HepG2 (cell line): Measurements from ENCODE around the gene RTF1. TPM values are rescaled to one million over a fixed set of nuclear protein-coding genes. Genes with fewer than 3 reads are reported as not detected.

ENCODE experiments used
- BCL3 ChIP-seq: sonication (generic); formaldehyde crosslinking; IDR thresholded peaks from 2 replicates; pipeline ENCODE4 v1.5.1; 2020; ENCODE audit warnings: mild to moderate bottlenecking, missing genetic modification reagents, moderate library complexity
- EZH2 ChIP-seq: conservative IDR thresholded peaks from 2 replicates; pipeline ENCODE4 v1.6.1; 2012; ENCODE audit warnings: mild to moderate bottlenecking, low read depth, low read length, moderate library complexity
- HMGXB3 ChIP-seq: sonication (generic); formaldehyde crosslinking; IDR thresholded peaks from 2 replicates; pipeline ENCODE4 v1.4.0; 2020; ENCODE audit warnings: missing genetic modification reagents, borderline replicate concordance
- HNF1B ChIP-seq: sonication (generic); formaldehyde crosslinking; IDR thresholded peaks from 2 replicates; pipeline ENCODE4 v1.5.1; 2020; ENCODE audit warnings: mild to moderate bottlenecking, moderate library complexity, missing genetic modification reagents
- PHF8 ChIP-seq: sonication (generic); formaldehyde crosslinking; IDR thresholded peaks from 2 replicates; pipeline ENCODE4 v1.5.0; 2020; ENCODE audit warnings: missing genetic modification reagents
- RFXANK ChIP-seq: IDR thresholded peaks from 2 replicates; pipeline ENCODE4 v1.6.1; 2016
- ZMYM2 ChIP-seq: sonication (generic); formaldehyde crosslinking; IDR thresholded peaks from 2 replicates; pipeline ENCODE4 v1.8.0; 2022; ENCODE audit warnings: mild to moderate bottlenecking, missing genetic modification reagents
- ZNF337 ChIP-seq: sonication (generic); formaldehyde crosslinking; IDR thresholded peaks from 2 replicates; pipeline ENCODE4 v1.5.1; 2020; ENCODE audit warnings: missing genetic modification reagents, low read depth, mild to moderate bottlenecking, borderline replicate concordance
- ZNF367 ChIP-seq: sonication (generic); formaldehyde crosslinking; IDR thresholded peaks from 2 replicates; pipeline ENCODE4 v1.4.0; 2020; ENCODE audit warnings: missing genetic modification reagents, borderline replicate concordance
- ZNF572 ChIP-seq: sonication (generic); formaldehyde crosslinking; IDR thresholded peaks from 2 replicates; pipeline ENCODE4 v1.5.1; 2020; ENCODE audit warnings: mild to moderate bottlenecking, missing genetic modification reagents
- polyA plus RNA-seq, 8 experiments: library from polyadenylated mRNA; depleted of rRNA in 3 of 8; stranded (reverse) in 7 of 8; unstranded in 1 of 8; fragments of >200 nt; fragmentation: Illumina TruSeq in 4 of 8; extraction: Trizol in 4 of 8; gene quantifications; 2 replicates each; pipeline versions ENCODE4 v1.2.1 to v1.2.3, GENCODE V29; 2011 to 2016; ENCODE audit warnings: low read depth in 4 of 8, missing spikeins in 1 of 8, mixed read lengths in 1 of 8; ENCODE audit not compliant: insufficient read depth in 1 of 8
- total RNA-seq, 5 experiments: library from RNA; depleted of rRNA; stranded (reverse); fragments of >200 nt; fragmentation: Illumina TruSeq; extraction: Trizol; gene quantifications; 2 replicates each; pipeline ENCODE4 v1.2.3, GENCODE V29; 2016; ENCODE audit warnings: low read depth in 1 of 5
- TF ChIP-seq, protein P1 (sequence below): sonication (generic); formaldehyde crosslinking; IDR thresholded peaks from 2 replicates; pipeline ENCODE4 v1.4.0; 2020; ENCODE audit warnings: mild to moderate bottlenecking, low read depth, missing genetic modification reagents
- TF ChIP-seq, protein P2 (sequence below): sonication (generic); formaldehyde crosslinking; IDR thresholded peaks from 2 replicates; pipeline ENCODE4 v1.5.1; 2020; ENCODE audit warnings: missing genetic modification reagents, mild to moderate bottlenecking, borderline replicate concordance
- TF ChIP-seq, protein P3 (sequence below): sonication (generic); formaldehyde crosslinking; IDR thresholded peaks from 2 replicates; pipeline ENCODE4 v1.5.0; 2020; ENCODE audit warnings: missing genetic modification reagents, mild to moderate bottlenecking, borderline replicate concordance
- TF ChIP-seq, protein P4 (sequence below): sonication (generic); formaldehyde crosslinking; IDR thresholded peaks from 2 replicates; pipeline ENCODE4 v1.4.0; 2020; ENCODE audit warnings: low read depth, missing genetic modification reagents

The RTF1 gene
- total and polyA plus RNA-seq, 2 of the 13 experiments (the other 11 are each of a cell fraction or from before 2014, with no cell fraction given), result 13.9 to 17.9 TPM

DNA sequence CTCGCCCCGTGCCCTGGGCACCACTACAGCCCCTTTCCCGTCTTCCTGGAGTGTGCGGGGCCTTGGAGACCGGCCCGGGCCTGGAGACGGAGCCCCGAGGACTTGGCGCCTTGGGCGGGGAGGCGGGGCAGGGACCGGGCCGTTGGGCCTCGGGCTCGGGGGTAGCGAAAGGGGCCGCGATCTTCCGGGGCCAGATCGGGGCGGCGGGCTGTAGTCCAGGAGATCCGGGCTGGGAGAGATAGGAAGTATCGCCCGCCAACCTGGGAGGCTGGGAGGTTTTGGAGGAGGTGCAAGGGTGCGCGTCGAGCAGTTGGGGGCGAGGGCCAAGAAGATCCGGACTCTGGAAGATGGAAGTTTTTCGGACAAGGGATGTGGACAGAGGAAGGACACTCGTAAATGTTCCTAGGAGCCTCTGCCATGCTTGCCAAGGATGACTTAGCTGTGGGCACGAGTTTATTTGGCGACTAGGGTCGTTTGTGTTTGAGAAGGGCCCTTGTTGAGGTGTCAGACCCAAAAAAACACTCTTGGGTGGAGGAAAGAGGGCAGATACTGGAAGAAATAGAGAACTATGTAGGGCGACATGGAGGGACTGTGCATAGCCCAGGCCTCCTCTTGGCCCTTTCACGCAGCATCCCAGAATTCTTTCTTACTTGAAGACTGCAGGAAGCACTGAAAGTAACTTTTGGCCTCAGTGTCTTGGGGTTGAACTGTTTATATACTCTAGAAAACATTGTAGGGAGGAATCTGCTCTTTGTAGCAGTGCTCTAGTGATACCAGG, 712 bp downstream of the RTF1 start (continued):
- TF ChIP-seq HMGXB3 (CRISPR knock-in tag) (no peak), ZNF367 (peak; percentile 67; the same call in 1 of the 2 replicates), BCL3 (CRISPR knock-in tag) (no peak), RFXANK (CRISPR knock-in tag) (no peak), HNF1B (CRISPR knock-in tag) (no peak), ZMYM2 (CRISPR knock-in tag) (no peak), ZNF337 (CRISPR knock-in tag) (no peak), EZH2 (no peak), ZNF572 (CRISPR knock-in tag) (no peak), PHF8 (CRISPR knock-in tag) (peak; percentile 43; the same call in 1 of the 2 replicates)
- TF ChIP-seq, protein P1, sequence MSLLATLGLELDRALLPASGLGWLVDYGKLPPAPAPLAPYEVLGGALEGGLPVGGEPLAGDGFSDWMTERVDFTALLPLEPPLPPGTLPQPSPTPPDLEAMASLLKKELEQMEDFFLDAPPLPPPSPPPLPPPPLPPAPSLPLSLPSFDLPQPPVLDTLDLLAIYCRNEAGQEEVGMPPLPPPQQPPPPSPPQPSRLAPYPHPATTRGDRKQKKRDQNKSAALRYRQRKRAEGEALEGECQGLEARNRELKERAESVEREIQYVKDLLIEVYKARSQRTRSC, result no peak
- TF ChIP-seq, protein P2, sequence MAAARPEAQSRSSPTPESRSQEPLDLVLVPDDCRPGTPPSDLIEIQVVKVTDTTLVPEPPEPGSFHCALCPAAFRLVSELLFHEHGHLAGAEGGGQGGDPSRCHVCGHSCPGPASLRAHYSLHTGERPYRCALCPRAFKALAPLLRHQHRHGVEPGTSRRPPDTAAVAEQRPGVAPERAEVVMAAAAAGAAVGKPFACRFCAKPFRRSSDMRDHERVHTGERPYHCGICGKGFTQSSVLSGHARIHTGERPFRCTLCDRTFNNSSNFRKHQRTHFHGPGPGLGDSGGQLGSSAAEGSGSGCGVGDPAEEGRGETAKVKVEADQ (CRISPR knock-in tag), result no peak
- TF ChIP-seq, protein P3, sequence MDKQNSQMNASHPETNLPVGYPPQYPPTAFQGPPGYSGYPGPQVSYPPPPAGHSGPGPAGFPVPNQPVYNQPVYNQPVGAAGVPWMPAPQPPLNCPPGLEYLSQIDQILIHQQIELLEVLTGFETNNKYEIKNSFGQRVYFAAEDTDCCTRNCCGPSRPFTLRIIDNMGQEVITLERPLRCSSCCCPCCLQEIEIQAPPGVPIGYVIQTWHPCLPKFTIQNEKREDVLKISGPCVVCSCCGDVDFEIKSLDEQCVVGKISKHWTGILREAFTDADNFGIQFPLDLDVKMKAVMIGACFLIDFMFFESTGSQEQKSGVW, result no peak
- TF ChIP-seq, protein P4, sequence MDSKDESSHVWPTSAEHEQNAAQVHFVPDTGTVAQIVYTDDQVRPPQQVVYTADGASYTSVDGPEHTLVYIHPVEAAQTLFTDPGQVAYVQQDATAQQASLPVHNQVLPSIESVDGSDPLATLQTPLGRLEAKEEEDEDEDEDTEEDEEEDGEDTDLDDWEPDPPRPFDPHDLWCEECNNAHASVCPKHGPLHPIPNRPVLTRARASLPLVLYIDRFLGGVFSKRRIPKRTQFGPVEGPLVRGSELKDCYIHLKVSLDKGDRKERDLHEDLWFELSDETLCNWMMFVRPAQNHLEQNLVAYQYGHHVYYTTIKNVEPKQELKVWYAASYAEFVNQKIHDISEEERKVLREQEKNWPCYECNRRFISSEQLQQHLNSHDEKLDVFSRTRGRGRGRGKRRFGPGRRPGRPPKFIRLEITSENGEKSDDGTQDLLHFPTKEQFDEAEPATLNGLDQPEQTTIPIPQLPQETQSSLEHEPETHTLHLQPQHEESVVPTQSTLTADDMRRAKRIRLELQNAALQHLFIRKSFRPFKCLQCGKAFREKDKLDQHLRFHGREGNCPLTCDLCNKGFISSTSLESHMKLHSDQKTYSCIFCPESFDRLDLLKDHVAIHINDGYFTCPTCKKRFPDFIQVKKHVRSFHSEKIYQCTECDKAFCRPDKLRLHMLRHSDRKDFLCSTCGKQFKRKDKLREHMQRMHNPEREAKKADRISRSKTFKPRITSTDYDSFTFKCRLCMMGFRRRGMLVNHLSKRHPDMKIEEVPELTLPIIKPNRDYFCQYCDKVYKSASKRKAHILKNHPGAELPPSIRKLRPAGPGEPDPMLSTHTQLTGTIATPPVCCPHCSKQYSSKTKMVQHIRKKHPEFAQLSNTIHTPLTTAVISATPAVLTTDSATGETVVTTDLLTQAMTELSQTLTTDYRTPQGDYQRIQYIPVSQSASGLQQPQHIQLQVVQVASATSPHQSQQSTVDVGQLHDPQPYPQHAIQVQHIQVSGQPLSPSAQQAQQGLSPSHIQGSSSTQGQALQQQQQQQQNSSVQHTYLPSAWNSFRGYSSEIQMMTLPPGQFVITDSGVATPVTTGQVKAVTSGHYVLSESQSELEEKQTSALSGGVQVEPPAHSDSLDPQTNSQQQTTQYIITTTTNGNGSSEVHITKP (CRISPR knock-in tag), result no peak
